Measurements from ENCODE around the gene PTPRG. TPM values are rescaled to one million over a fixed set of nuclear protein-coding genes. Genes with fewer than 3 reads are reported as not detected.

Gene PTPRG
- total RNA-seq, 2 donors from 2014 or later: 33.9 to 39.2 TPM

GRCh38 chr3:62154457-62155148, 593.2 kb downstream of the PTPRG start:
- no peaks in the 10 kb centered on the region for H3K9me3 ChIP-seq
- no peak for DNase-seq (ENCODE audit: low spot score)

GRCh38 chr3:62159056-62159708, 597.8 kb downstream of the PTPRG start:
- TF ChIP-seq CTCF (IDR thresholded peaks at IDR 0.05): no peak
- no peaks in the 10 kb centered on the region for H3K36me3 ChIP-seq
- H3K27ac ChIP-seq: peak overlapping the region; percentile 80 to 92
- no peak for DNase-seq (ENCODE audit: low spot score)
- no peak overlapping the region for H3K4me3 ChIP-seq
- no peaks in the 10 kb centered on the region for H3K27me3 ChIP-seq
- H3K9me3 ChIP-seq: no peaks in the 10 kb centered on the region
- peaks cover 0 to 64% of the 10 kb centered on the region in 2 donors for H3K4me1 ChIP-seq

More at GRCh38 chr3:62154457-62155148, 593.2 kb downstream of the PTPRG start:
- Histone ChIP-seq H3K27me3 (no peaks in the 10 kb centered on the region), H3K36me3 (no peaks in the 10 kb centered on the region), H3K4me1 (peaks cover 0 to 59% of the 10 kb centered on the region in 2 donors), H3K27ac (peak overlapping the region; percentile 26 to 52), H3K4me3 (no peak overlapping the region)
- TF ChIP-seq CTCF (IDR thresholded peaks at IDR 0.05): no peak

- no peaks in the 10 kb centered on the region for H3K27me3 ChIP-seq
- no peak for TF ChIP-seq CTCF (IDR thresholded peaks at IDR 0.05)
- peaks cover 0 to 58% of the 10 kb centered on the region in 2 donors for H3K4me1 ChIP-seq
- peak; percentile 91 for DNase-seq (ENCODE audit: low spot score)
- no peaks in the 10 kb centered on the region for H3K9me3 ChIP-seq
- peak overlapping the region; percentile 80 to 92 for H3K27ac ChIP-seq
- no peaks in the 10 kb centered on the region for H3K36me3 ChIP-seq
- no peak overlapping the region for H3K4me3 ChIP-seq
Measured at GRCh38 chr3:62159709-62160092, 598.3 kb downstream of the PTPRG start.

GRCh38 chr3:62161371-62161770, 600.0 kb downstream of the PTPRG start:
- no peaks in the 10 kb centered on the region for H3K36me3 ChIP-seq
- H3K4me1 ChIP-seq: peaks cover 0 to 49% of the 10 kb centered on the region in 2 donors
- H3K9me3 ChIP-seq: no peaks in the 10 kb centered on the region
- DNase-seq (ENCODE audit: low spot score): no peak
- no peaks in the 10 kb centered on the region for H3K27me3 ChIP-seq
- H3K27ac ChIP-seq: peak overlapping the region; percentile 80 to 92
- no peak for TF ChIP-seq CTCF (IDR thresholded peaks at IDR 0.05)
- H3K4me3 ChIP-seq: no peak overlapping the region

GRCh38 chr3:62164196-62164595, 602.8 kb downstream of the PTPRG start:
- Histone ChIP-seq H3K36me3 (no peaks in the 10 kb centered on the region), H3K9me3 (no peaks in the 10 kb centered on the region), H3K27me3 (no peaks in the 10 kb centered on the region), H3K4me1 (peaks cover 0 to 42% of the 10 kb centered on the region in 2 donors), H3K4me3 (no peak overlapping the region), H3K27ac (no peak overlapping the region)
- no peak for DNase-seq (ENCODE audit: low spot score)
- TF ChIP-seq CTCF (IDR thresholded peaks at IDR 0.05): no peak
